GM23338 (cell line): ENCODE data around the gene ZFYVE28. TPM values are rescaled to one million over a fixed set of nuclear protein-coding genes. Genes with fewer than 3 reads are reported as not detected.

ENCODE experiments used
- ATAC-seq: fragments of 200-7000 bp; cut with Tn5 transposase; 3 replicates; pipeline ENCODE4 v1.9.1; 2020
- DNase-seq: peaks from one replicate; pipeline ENCODE4 v3.0.0-alpha.2; 2015; ENCODE audit warnings: low spot score
- H2AFZ ChIP-seq: fragments of 200-600 bp; sonication (generic); 2 replicates; pipeline ENCODE4 v1.8.0; 2016; ENCODE audit warnings: antibody characterized with exemption, mild to moderate bottlenecking, moderate library complexity
- H3F3A ChIP-seq: fragments of 200-600 bp; sonication (generic); replicated peaks from 2 replicates; pipeline ENCODE4 v1.8.0; 2017; ENCODE audit warnings: antibody characterized with exemption, mixed run types, low read depth
- H3K27ac ChIP-seq: fragments of 200-600 bp; sonication (generic); 2 replicates; pipeline ENCODE4 v1.6.1; 2016; ENCODE audit warnings: low read depth
- H3K27me3 ChIP-seq: fragments of 200-600 bp; sonication (generic); 2 replicates; pipeline ENCODE4 v1.8.0; 2016; ENCODE audit warnings: mild to moderate bottlenecking, mixed run types, moderate library complexity; ENCODE audit not compliant: insufficient read depth
- H3K36me3 ChIP-seq: fragments of 200-600 bp; sonication (generic); 2 replicates; pipeline ENCODE4 v1.8.0; 2016; ENCODE audit warnings: mild to moderate bottlenecking; ENCODE audit not compliant: insufficient read depth
- H3K4me1 ChIP-seq: fragments of 200-600 bp; sonication (generic); 2 replicates; pipeline ENCODE4 v1.8.0; 2016; ENCODE audit warnings: mild to moderate bottlenecking, moderate library complexity; ENCODE audit not compliant: insufficient read depth
- H3K4me2 ChIP-seq: fragments of 200-600 bp; sonication (generic); 2 replicates; pipeline ENCODE4 v1.7.1; 2017; ENCODE audit warnings: mixed run types
- H3K4me3 ChIP-seq: fragments of 200-600 bp; sonication (generic); 2 replicates; pipeline ENCODE4 v1.6.1; 2016; ENCODE audit warnings: mixed run types
- H3K79me2 ChIP-seq: fragments of 200-600 bp; sonication (generic); replicated peaks from 2 replicates; pipeline ENCODE4 v1.8.0; 2017; ENCODE audit warnings: mild to moderate bottlenecking; ENCODE audit not compliant: insufficient read depth
- H3K9me2 ChIP-seq: fragments of 200-600 bp; sonication (generic); 2 replicates; pipeline ENCODE4 v1.8.0; 2017; ENCODE audit not compliant: insufficient read depth
- H4K20me1 ChIP-seq: fragments of 200-600 bp; sonication (generic); replicated peaks from 2 replicates; pipeline ENCODE4 v1.8.0; 2017; ENCODE audit warnings: mild to moderate bottlenecking; ENCODE audit not compliant: insufficient read depth
- H3K27ac Mint-ChIP-seq: 2 replicates; pipeline ENCODE4 v1.8.0; 2020; ENCODE audit warnings: inconsistent platforms, mild to moderate bottlenecking, moderate library complexity, mixed read lengths
- H3K27me3 Mint-ChIP-seq: 3 replicates; pipeline ENCODE4 v1.8.0; 2022; ENCODE audit warnings: low read depth, mild to moderate bottlenecking, moderate library complexity, mixed read lengths, inconsistent platforms; ENCODE audit not compliant: insufficient read depth, poor library complexity
- H3K36me3 Mint-ChIP-seq: 3 replicates; pipeline ENCODE4 v1.8.0; 2021; ENCODE audit warnings: low read depth, mild to moderate bottlenecking, inconsistent platforms, moderate library complexity, mixed read lengths
- H3K4me1 Mint-ChIP-seq: 3 replicates; pipeline ENCODE4 v1.8.0; 2020; ENCODE audit warnings: mild to moderate bottlenecking, inconsistent platforms, mixed read lengths
- H3K4me3 Mint-ChIP-seq: 3 replicates; pipeline ENCODE4 v1.8.0; 2021; ENCODE audit warnings: moderate library complexity, mild to moderate bottlenecking, inconsistent platforms, mixed read lengths
- H3K9me3 Mint-ChIP-seq: 3 replicates; pipeline ENCODE4 v1.8.0; 2020; ENCODE audit warnings: moderate library complexity, mild to moderate bottlenecking, inconsistent platforms, mixed read lengths
- JUNB ChIP-seq: IDR thresholded peaks from one replicate; pipeline ENCODE4 v1.6.1; 2016; ENCODE audit warnings: antibody characterized with exemption; ENCODE audit not compliant: unreplicated experiment
- ZNF114 ChIP-seq: fragments of 250-450 bp; sonication (Bioruptor Pico); IDR thresholded peaks from 2 replicates; pipeline ENCODE4 v1.5.0; 2020; ENCODE audit warnings: mild to moderate bottlenecking, moderate library complexity
- ZNF331 ChIP-seq: fragments of 250-450 bp; sonication (Bioruptor Pico); IDR thresholded peaks from 2 replicates; pipeline ENCODE4 v1.5.0; 2020; ENCODE audit warnings: low read depth, mild to moderate bottlenecking, moderate library complexity
- polyA plus RNA-seq: library from polyadenylated mRNA; unstranded; fragments of >200 nt; fragmentation: Nextera tagmentation; extraction: Ambion mirVana; gene quantifications from 2 replicates; pipeline ENCODE4 v1.2.1, GENCODE V29; 2016
- total RNA-seq: library from RNA; depleted of rRNA; stranded (reverse); fragments of >200 nt; shearing (Covaris generic); gene quantifications from 2 replicates; pipeline ENCODE4 v1.2.3, GENCODE V29; 2014
- TF ChIP-seq, protein P1 (sequence below): IDR thresholded peaks from 2 replicates; pipeline ENCODE4 v1.6.1; 2016; ENCODE audit warnings: antibody characterized with exemption
- TF ChIP-seq, protein P2 (sequence below): IDR thresholded peaks from one replicate; pipeline ENCODE4 v1.6.1; 2018; ENCODE audit warnings: antibody characterized with exemption; ENCODE audit not compliant: unreplicated experiment
- TF ChIP-seq, protein P3 (sequence below): fragments of 250-450 bp; sonication (Bioruptor Pico); IDR thresholded peaks from 2 replicates; pipeline ENCODE4 v1.5.0; 2020; ENCODE audit warnings: mild to moderate bottlenecking, moderate library complexity

ZFYVE28 gene
- total and polyA plus RNA-seq, 2 experiments from 2014 or later: 2.6 to 4.6 TPM

DNA sequence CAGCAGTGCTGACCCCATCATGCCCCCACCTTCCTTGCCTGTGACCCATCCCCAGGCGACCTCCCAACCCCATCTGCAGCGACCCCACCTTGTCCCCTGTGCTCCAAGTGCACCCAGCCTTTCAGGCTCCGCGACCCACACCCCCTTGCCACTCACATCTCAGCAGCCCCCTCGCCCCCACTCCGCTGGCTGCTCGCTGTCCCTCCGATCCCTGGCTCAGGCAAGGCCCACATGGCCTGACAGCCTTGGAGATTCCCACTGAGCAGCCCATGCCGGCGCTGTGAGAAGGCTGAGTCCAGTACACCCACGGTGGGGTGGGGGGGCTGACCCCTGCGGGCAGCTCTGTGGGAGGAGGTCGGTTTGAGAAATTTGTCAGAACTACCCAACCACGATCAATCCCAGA lies 9.1 kb downstream of the ZFYVE28 start:
- H3K4me3 ChIP-seq: no peak overlapping the region
- peaks cover 26% of the 10 kb centered on the region for H3K27me3 Mint-ChIP-seq
- H3K36me3 ChIP-seq: no peaks in the 10 kb centered on the region
- H3K36me3 Mint-ChIP-seq: no peaks in the 10 kb centered on the region; the same call in 1 of the 3 replicates
- no peaks in the 10 kb centered on the region; the same call in 1 of the 2 replicates for H4K20me1 ChIP-seq
- TF ChIP-seq JUNB (no peak), ZNF331 (CRISPR knock-in tag) (no peak), ZNF114 (CRISPR knock-in tag) (no peak)
- TF ChIP-seq, protein P1, sequence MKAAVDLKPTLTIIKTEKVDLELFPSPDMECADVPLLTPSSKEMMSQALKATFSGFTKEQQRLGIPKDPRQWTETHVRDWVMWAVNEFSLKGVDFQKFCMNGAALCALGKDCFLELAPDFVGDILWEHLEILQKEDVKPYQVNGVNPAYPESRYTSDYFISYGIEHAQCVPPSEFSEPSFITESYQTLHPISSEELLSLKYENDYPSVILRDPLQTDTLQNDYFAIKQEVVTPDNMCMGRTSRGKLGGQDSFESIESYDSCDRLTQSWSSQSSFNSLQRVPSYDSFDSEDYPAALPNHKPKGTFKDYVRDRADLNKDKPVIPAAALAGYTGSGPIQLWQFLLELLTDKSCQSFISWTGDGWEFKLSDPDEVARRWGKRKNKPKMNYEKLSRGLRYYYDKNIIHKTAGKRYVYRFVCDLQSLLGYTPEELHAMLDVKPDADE: no peak
- TF ChIP-seq, protein P2, sequence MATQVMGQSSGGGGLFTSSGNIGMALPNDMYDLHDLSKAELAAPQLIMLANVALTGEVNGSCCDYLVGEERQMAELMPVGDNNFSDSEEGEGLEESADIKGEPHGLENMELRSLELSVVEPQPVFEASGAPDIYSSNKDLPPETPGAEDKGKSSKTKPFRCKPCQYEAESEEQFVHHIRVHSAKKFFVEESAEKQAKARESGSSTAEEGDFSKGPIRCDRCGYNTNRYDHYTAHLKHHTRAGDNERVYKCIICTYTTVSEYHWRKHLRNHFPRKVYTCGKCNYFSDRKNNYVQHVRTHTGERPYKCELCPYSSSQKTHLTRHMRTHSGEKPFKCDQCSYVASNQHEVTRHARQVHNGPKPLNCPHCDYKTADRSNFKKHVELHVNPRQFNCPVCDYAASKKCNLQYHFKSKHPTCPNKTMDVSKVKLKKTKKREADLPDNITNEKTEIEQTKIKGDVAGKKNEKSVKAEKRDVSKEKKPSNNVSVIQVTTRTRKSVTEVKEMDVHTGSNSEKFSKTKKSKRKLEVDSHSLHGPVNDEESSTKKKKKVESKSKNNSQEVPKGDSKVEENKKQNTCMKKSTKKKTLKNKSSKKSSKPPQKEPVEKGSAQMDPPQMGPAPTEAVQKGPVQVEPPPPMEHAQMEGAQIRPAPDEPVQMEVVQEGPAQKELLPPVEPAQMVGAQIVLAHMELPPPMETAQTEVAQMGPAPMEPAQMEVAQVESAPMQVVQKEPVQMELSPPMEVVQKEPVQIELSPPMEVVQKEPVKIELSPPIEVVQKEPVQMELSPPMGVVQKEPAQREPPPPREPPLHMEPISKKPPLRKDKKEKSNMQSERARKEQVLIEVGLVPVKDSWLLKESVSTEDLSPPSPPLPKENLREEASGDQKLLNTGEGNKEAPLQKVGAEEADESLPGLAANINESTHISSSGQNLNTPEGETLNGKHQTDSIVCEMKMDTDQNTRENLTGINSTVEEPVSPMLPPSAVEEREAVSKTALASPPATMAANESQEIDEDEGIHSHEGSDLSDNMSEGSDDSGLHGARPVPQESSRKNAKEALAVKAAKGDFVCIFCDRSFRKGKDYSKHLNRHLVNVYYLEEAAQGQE: no peak
- TF ChIP-seq, protein P3, sequence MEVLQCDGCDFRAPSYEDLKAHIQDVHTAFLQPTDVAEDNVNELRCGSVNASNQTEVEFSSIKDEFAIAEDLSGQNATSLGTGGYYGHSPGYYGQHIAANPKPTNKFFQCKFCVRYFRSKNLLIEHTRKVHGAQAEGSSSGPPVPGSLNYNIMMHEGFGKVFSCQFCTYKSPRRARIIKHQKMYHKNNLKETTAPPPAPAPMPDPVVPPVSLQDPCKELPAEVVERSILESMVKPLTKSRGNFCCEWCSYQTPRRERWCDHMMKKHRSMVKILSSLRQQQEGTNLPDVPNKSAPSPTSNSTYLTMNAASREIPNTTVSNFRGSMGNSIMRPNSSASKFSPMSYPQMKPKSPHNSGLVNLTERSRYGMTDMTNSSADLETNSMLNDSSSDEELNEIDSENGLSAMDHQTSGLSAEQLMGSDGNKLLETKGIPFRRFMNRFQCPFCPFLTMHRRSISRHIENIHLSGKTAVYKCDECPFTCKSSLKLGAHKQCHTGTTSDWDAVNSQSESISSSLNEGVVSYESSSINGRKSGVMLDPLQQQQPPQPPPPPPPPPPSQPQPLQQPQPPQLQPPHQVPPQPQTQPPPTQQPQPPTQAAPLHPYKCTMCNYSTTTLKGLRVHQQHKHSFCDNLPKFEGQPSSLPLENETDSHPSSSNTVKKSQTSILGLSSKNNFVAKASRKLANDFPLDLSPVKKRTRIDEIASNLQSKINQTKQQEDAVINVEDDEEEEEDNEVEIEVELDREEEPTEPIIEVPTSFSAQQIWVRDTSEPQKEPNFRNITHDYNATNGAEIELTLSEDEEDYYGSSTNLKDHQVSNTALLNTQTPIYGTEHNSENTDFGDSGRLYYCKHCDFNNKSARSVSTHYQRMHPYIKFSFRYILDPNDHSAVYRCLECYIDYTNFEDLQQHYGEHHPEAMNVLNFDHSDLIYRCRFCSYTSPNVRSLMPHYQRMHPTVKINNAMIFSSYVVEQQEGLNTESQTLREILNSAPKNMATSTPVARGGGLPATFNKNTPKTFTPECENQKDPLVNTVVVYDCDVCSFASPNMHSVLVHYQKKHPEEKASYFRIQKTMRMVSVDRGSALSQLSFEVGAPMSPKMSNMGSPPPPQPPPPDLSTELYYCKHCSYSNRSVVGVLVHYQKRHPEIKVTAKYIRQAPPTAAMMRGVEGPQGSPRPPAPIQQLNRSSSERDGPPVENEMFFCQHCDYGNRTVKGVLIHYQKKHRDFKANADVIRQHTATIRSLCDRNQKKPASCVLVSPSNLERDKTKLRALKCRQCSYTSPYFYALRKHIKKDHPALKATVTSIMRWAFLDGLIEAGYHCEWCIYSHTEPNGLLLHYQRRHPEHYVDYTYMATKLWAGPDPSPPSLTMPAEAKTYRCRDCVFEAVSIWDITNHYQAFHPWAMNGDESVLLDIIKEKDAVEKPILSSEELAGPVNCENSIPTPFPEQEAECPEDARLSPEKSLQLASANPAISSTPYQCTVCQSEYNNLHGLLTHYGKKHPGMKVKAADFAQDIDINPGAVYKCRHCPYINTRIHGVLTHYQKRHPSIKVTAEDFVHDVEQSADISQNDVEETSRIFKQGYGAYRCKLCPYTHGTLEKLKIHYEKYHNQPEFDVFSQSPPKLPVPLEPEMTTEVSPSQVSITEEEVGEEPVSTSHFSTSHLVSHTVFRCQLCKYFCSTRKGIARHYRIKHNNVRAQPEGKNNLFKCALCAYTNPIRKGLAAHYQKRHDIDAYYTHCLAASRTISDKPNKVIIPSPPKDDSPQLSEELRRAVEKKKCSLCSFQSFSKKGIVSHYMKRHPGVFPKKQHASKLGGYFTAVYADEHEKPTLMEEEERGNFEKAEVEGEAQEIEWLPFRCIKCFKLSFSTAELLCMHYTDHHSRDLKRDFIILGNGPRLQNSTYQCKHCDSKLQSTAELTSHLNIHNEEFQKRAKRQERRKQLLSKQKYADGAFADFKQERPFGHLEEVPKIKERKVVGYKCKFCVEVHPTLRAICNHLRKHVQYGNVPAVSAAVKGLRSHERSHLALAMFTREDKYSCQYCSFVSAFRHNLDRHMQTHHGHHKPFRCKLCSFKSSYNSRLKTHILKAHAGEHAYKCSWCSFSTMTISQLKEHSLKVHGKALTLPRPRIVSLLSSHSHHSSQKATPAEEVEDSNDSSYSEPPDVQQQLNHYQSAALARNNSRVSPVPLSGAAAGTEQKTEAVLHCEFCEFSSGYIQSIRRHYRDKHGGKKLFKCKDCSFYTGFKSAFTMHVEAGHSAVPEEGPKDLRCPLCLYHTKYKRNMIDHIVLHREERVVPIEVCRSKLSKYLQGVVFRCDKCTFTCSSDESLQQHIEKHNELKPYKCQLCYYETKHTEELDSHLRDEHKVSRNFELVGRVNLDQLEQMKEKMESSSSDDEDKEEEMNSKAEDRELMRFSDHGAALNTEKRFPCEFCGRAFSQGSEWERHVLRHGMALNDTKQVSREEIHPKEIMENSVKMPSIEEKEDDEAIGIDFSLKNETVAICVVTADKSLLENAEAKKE (CRISPR knock-in tag): no peak
- H3K27ac ChIP-seq: no peak overlapping the region
- H2AFZ ChIP-seq: no peak overlapping the region
- no peaks in the 10 kb centered on the region for H3K9me3 Mint-ChIP-seq
- H3F3A ChIP-seq: peaks cover 13% of the 10 kb centered on the region; the same call in 1 of the 2 replicates
- no peak overlapping the region for H3K4me2 ChIP-seq
- no peaks in the 10 kb centered on the region for H3K9me2 ChIP-seq
- no peak overlapping the region for H3K27ac Mint-ChIP-seq
- H3K27me3 ChIP-seq: peaks cover 10% of the 10 kb centered on the region
- ATAC-seq (no peak), DNase-seq (no peak)
- H3K79me2 ChIP-seq: no peaks in the 10 kb centered on the region
- peaks cover 42% of the 10 kb centered on the region for H3K4me1 Mint-ChIP-seq
- H3K4me3 Mint-ChIP-seq: no peak overlapping the region
- peaks cover 29% of the 10 kb centered on the region for H3K4me1 ChIP-seq
